Keratinocyte (primary cell): ENCODE results near the gene HOXC12. TPM values are rescaled to one million over a fixed set of nuclear protein-coding genes. Genes with fewer than 3 reads are reported as not detected.

Experiments used
- DNase-seq: peaks from one replicate; pipeline ENCODE4 v3.0.0-alpha.2; 2011; ENCODE audit warnings: low read depth, missing footprints, low spot score
- FAIRE-seq: peaks from 2 replicates; lab custom pipeline; 2011; peaks lifted over from hg19 to GRCh38; lab: Jason Lieb, UNC
- H2AFZ ChIP-seq: 2 replicates; pipeline ENCODE4 v1.6.0; 2012; ENCODE audit warnings: low read length, control low read depth, inconsistent platforms; ENCODE audit not compliant: control insufficient read depth
- H3K27ac ChIP-seq: 2 replicates; pipeline ENCODE4 v1.5.1; 2011; ENCODE audit warnings: low read length; ENCODE audit not compliant: control insufficient read depth, insufficient read depth
- H3K27me3 ChIP-seq: 3 replicates; pipeline ENCODE4 v1.6.0; 2011; ENCODE audit warnings: low read length; ENCODE audit not compliant: control insufficient read depth, insufficient read depth; ENCODE audit errors: extremely low read depth
- H3K36me3 ChIP-seq, 2 experiments: 2 replicates in 1 of 2; 3 replicates in 1 of 2; pipeline ENCODE4 v1.5.1; 2011; ENCODE audit warnings: low read length in 2 of 2, mild to moderate bottlenecking in 1 of 2; ENCODE audit not compliant: control insufficient read depth in 2 of 2, insufficient read depth in 2 of 2; ENCODE audit errors: extremely low read depth in 1 of 2
- H3K4me1 ChIP-seq: 3 replicates; pipeline ENCODE4 v1.5.1; 2011; ENCODE audit warnings: low read length; ENCODE audit not compliant: control insufficient read depth, insufficient read depth; ENCODE audit errors: extremely low read depth
- H3K4me2 ChIP-seq: 3 replicates; pipeline ENCODE4 v1.6.0; 2011; ENCODE audit warnings: low read depth, low read length; ENCODE audit not compliant: control insufficient read depth, insufficient read depth; ENCODE audit errors: extremely low read depth
- H3K4me3 ChIP-seq, 3 experiments: fragments of 200-600 bp in 1 of 3; sonication (generic) in 1 of 3; 2 replicates in 2 of 3; 3 replicates in 1 of 3; pipeline ENCODE4 v1.5.1; 2011 to 2016; ENCODE audit warnings: low read length in 3 of 3, mild to moderate bottlenecking in 3 of 3, control low read depth in 2 of 3, inconsistent platforms in 1 of 3, low read depth in 1 of 3, mixed read lengths in 1 of 3, mixed run types in 1 of 3, moderate library complexity in 1 of 3; ENCODE audit not compliant: control insufficient read depth in 2 of 3, insufficient read depth in 2 of 3; ENCODE audit errors: extremely low read depth in 1 of 3
- H3K79me2 ChIP-seq: 2 replicates; pipeline ENCODE4 v1.6.0; 2012; ENCODE audit warnings: low read length; ENCODE audit not compliant: control insufficient read depth, insufficient read depth
- H3K9ac ChIP-seq: 3 replicates; pipeline ENCODE4 v1.6.0; 2011; ENCODE audit warnings: low read length; ENCODE audit not compliant: control insufficient read depth, insufficient read depth; ENCODE audit errors: extremely low read depth
- H3K9me1 ChIP-seq: 3 replicates; pipeline ENCODE4 v1.6.0; 2011; ENCODE audit warnings: low read length; ENCODE audit not compliant: control insufficient read depth, insufficient read depth; ENCODE audit errors: extremely low read depth
- H3K9me3 ChIP-seq: 2 replicates; pipeline ENCODE4 v1.5.1; 2012; ENCODE audit warnings: low read depth, low read length; ENCODE audit not compliant: control insufficient read depth
- H4K20me1 ChIP-seq: 3 replicates; pipeline ENCODE4 v1.6.0; 2011; ENCODE audit warnings: low read length; ENCODE audit not compliant: control insufficient read depth, insufficient read depth; ENCODE audit errors: extremely low read depth
- EZH2 ChIP-seq: IDR thresholded peaks from one replicate; pipeline ENCODE4 v1.6.1; 2012; ENCODE audit warnings: inconsistent platforms, mild to moderate bottlenecking, low read length, moderate library complexity
- dilution Hi-C: fragments of 300-500 bp; cut with MboI; formaldehyde crosslinking; loops from one replicate; pipeline ENCODE4 v1.7.0; 2020; ENCODE audit warnings: low sequenced_read_pairs; ENCODE audit not compliant: extremely low pct_ligation_motif_present
- polyA plus RNA-seq, 5 experiments: library from polyadenylated mRNA; depleted of rRNA in 3 of 5; stranded (reverse) in 3 of 5; stranded (forward) in 1 of 5; unstranded in 1 of 5; fragments of >200 nt; gene quantifications; 1 replicate in 1 of 5; 2 replicates in 3 of 5; 3 replicates in 1 of 5; pipeline versions ENCODE4 v1.2.1 to v1.2.3, GENCODE V29; 2011 to 2012; ENCODE audit warnings: missing spikeins in 2 of 5, low read depth in 1 of 5, low replicate concordance in 1 of 5
- small RNA-seq, 3 experiments: library from RNA; depleted of rRNA; stranded (forward); fragments of <200 nt; gene quantifications; one replicate each; pipeline ENCODE3, GENCODE V24; 2012; ENCODE audit warnings: low read depth in 3 of 3, low replicate concordance in 1 of 3; ENCODE audit not compliant: insufficient read length in 3 of 3
- TF ChIP-seq, protein P1 (sequence below), 3 experiments: IDR thresholded peaks in 1 of 3; conservative IDR thresholded peaks in 1 of 3; optimal IDR thresholded peaks in 1 of 3; 2 replicates in 2 of 3; 3 replicates in 1 of 3; pipeline versions ENCODE3 to v1.5.1; 2011; ENCODE audit warnings: low read length in 3 of 3, mild to moderate bottlenecking in 3 of 3, moderate library complexity in 2 of 3, control low read depth in 1 of 3, inconsistent platforms in 1 of 3; ENCODE audit not compliant: insufficient read depth in 2 of 3; ENCODE audit errors: extremely low read depth in 1 of 3

Gene HOXC12
- polyA plus RNA-seq, 1 donor (not counting 4 experiments of a cell fraction or from before 2014, with no cell fraction given) = 0.47 TPM

DNA sequence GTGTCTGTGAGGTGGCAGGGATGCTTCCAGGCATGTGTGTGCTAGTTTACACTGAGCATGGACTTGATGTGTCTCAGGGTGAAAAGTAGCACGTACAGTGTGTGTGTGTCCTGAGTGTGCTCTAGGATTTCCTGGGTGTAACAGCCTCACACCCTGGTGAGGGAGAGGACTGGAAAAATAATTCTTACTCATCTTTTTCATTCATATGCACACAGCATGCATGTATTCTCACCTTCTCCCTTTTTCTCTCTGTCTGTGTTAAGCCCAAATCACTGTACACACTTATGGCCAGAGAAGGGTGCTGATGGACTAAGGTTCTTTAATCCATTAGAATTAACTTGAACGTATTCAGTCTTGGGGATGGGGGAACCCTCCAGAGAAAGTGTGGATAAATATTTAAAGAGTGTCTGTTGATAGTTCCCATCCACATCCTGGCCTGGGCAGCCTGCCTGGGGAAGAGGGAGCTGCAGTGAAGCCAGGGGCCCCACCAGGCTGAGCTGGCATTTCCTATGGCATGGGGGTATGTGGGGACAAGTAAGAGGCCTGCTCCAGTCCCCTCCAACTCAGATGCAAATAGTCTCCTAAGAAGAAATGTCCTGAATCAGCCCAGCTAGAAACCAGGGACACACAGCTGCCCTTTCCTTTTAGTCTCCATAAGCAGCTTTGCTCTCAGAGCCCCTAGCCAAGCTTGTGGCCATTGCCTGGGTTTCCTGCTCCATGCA, 53.0 kb downstream of the HOXC12 start:
- no peak for DNase-seq
- H3K9ac ChIP-seq = peak overlapping the region; percentile 9
- dilution Hi-C loops = no loop called here
- no peaks in the 10 kb centered on the region for H4K20me1 ChIP-seq
- no peak overlapping the region for H3K27ac ChIP-seq
- no peaks in the 10 kb centered on the region for H3K27me3 ChIP-seq
- H3K4me2 ChIP-seq = no peak overlapping the region
- no peak for FAIRE-seq
- peaks cover 16% of the 10 kb centered on the region for H3K4me1 ChIP-seq
- no peak overlapping the region for H2AFZ ChIP-seq
- peaks cover 2% of the 10 kb centered on the region in 2 experiments for H3K36me3 ChIP-seq
- H3K79me2 ChIP-seq = peaks cover 32% of the 10 kb centered on the region
- TF ChIP-seq EZH2 = no peak
- TF ChIP-seq, protein P1, sequence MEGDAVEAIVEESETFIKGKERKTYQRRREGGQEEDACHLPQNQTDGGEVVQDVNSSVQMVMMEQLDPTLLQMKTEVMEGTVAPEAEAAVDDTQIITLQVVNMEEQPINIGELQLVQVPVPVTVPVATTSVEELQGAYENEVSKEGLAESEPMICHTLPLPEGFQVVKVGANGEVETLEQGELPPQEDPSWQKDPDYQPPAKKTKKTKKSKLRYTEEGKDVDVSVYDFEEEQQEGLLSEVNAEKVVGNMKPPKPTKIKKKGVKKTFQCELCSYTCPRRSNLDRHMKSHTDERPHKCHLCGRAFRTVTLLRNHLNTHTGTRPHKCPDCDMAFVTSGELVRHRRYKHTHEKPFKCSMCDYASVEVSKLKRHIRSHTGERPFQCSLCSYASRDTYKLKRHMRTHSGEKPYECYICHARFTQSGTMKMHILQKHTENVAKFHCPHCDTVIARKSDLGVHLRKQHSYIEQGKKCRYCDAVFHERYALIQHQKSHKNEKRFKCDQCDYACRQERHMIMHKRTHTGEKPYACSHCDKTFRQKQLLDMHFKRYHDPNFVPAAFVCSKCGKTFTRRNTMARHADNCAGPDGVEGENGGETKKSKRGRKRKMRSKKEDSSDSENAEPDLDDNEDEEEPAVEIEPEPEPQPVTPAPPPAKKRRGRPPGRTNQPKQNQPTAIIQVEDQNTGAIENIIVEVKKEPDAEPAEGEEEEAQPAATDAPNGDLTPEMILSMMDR (optimal IDR thresholded peaks at IDR 0.05 in 1 of 3, IDR thresholded peaks at IDR 0.05 in 1 of 3, conservative IDR thresholded peaks at IDR 0.05 in 1 of 3; ENCODE audit: extremely low read depth in 1 of 3, insufficient read depth in 2 of 3, low read length in 3 of 3) = no peak
- H3K4me3 ChIP-seq = no peak overlapping the region
- H3K9me1 ChIP-seq = no peaks in the 10 kb centered on the region
- H3K9me3 ChIP-seq = no peaks in the 10 kb centered on the region

- dilution Hi-C loops = no loop called here
- Histone ChIP-seq H4K20me1 (no peaks in the 10 kb centered on the region), H3K27ac (no peak overlapping the region), H2AFZ (no peak overlapping the region), H3K4me2 (peak overlapping the region; percentile 60), H3K4me1 (peaks cover 16% of the 10 kb centered on the region), H3K36me3 (peaks cover 0 to 2% of the 10 kb centered on the region in 2 experiments), H3K9me3 (no peaks in the 10 kb centered on the region), H3K9me1 (no peaks in the 10 kb centered on the region), H3K4me3 (no peak overlapping the region), H3K79me2 (peaks cover 32% of the 10 kb centered on the region), H3K9ac (peak overlapping the region; percentile 22), H3K27me3 (no peaks in the 10 kb centered on the region)
- no peak for FAIRE-seq
- no peak for TF ChIP-seq EZH2
- TF ChIP-seq, protein P1 (optimal IDR thresholded peaks at IDR 0.05 in 1 of 3, IDR thresholded peaks at IDR 0.05 in 1 of 3, conservative IDR thresholded peaks at IDR 0.05 in 1 of 3; ENCODE audit: extremely low read depth in 1 of 3, insufficient read depth in 2 of 3, low read length in 3 of 3) = no peak
- no peak for DNase-seq
These were observed 53.5 kb downstream of the HOXC12 start for GRCh38 chr12:54008260-54008552.

Small RNA genes within 50 kb of the gene (small RNA-seq; reads per million reads assigned to genes)
- gene AC012531.3 = 0 reads per million in 3 experiments
- gene AC012531.4 = 0 reads per million in 3 experiments
- 0.27 to 2.3 (median 0.67) reads per million in 3 experiments for gene MIR196A2
- gene RF01905 = 0 reads per million in 3 experiments
- gene RF01906 = 0 reads per million in 3 experiments

Other genes starting within 250 kb of the HOXC12 start
- 51.8 to 142 TPM (median 67.3 TPM) in 3 replicates for gene CALCOCO1, start 227.5 kb upstream of the HOXC12 start, polyA plus RNA-seq
- not detected in 3 replicates for gene CISTR, start 202.9 kb upstream of the HOXC12 start, polyA plus RNA-seq
- gene HOXC13, start 16.1 kb upstream of the HOXC12 start, polyA plus RNA-seq = 4.8 to 5.6 TPM (median 5.2 TPM) in 3 replicates
- gene HOXC11, start 18.2 kb downstream of the HOXC12 start, polyA plus RNA-seq = 1.2 to 2.4 TPM (median 1.6 TPM) in 3 replicates
- gene HOTAIR, start 20.1 kb downstream of the HOXC12 start, polyA plus RNA-seq = 2.5 to 4.0 TPM (median 2.9 TPM) in 3 replicates
- 7.3 to 33.1 TPM (median 14.1 TPM) in 3 replicates for gene HOXC10, start 30.2 kb downstream of the HOXC12 start, polyA plus RNA-seq
- gene HOXC9, start 45.3 kb downstream of the HOXC12 start, polyA plus RNA-seq = 1.1 to 3.3 TPM (median 1.8 TPM) in 3 replicates
- gene HOXC8, start 54.1 kb downstream of the HOXC12 start, polyA plus RNA-seq = 1.8 to 3.8 TPM (median 2.0 TPM) in 3 replicates
- gene HOXC6, start 73.5 kb downstream of the HOXC12 start, polyA plus RNA-seq = 3.7 to 5.6 TPM (median 4.7 TPM) in 3 replicates
- 0.18 to 0.73 TPM (median 0.33 TPM) in 3 replicates for gene HOXC5, start 78.1 kb downstream of the HOXC12 start, polyA plus RNA-seq
- gene HOXC4, start 98.9 kb downstream of the HOXC12 start, polyA plus RNA-seq = 0.81 to 1.8 TPM (median 1.8 TPM) in 3 replicates
- gene SMUG1, start 234.1 kb downstream of the HOXC12 start, polyA plus RNA-seq = 38.6 to 45.3 TPM (median 39.6 TPM) in 3 replicates